ENCODE results near the gene PTP4A2. TPM values are rescaled to one million over a fixed set of nuclear protein-coding genes. Genes with fewer than 3 reads are reported as not detected.

Gene PTP4A2
- total RNA-seq, 2 donors from 2014 or later, result 133 to 196 TPM

DNA sequence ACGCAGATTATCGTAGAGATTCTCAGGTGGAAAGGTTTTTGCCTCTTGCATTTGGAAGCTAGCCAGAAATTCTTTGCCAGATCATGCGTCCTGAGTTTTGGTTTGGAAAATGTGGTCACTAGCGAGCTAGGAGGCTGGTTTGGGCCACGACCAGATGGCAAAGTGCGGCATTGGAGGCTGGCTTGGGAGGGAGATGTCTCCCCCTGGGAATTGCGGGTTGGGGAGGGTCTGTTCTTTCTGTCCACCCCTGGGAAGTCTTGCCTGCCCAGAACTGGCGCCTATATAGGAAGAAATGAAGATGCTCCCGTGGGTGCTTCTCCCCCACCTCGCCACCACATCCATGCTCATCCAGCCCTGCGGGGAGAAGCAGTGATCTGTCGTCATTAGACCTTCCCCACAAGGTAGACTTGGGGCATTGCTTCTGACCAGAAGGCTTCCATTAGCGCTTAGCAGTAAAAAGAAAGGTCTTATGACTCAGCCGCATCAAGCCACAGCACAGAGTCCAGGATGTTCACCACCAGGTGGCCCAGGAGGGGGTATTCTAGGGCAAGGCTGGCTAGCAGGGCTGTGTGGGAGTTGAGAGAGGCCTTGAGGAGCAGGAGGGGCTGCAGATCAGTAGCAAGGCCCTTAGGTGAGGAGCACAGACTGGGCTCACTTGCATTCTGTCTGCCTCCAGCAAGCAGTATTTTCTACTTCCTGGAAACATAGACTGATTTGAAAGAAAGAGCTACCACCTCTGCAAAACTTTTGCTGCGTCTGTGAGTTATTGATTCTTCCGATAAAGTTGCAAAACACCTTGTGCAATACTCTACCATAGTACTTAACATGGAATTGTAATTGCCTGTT, 1.5 kb upstream of the PTP4A2 start:
- H3K9me3 ChIP-seq, result no peaks in the 10 kb centered on the region
- H3K27ac ChIP-seq, result no peak overlapping the region
- H3K4me1 ChIP-seq (replicated peaks), result peaks cover 4% of the 10 kb centered on the region
- TF ChIP-seq CTCF (IDR thresholded peaks at IDR 0.05) (peak in 1 of 4 experiments; percentile 53), POLR2A (IDR thresholded peaks at IDR 0.05) (no peak)
- intact Hi-C loops (cut with DNase I), result loop anchor here (5.0 kb wide), 1 partner anchor 73 kb away; the partner anchor contains the start of gene KHDRBS1
- H3K27me3 ChIP-seq (replicated peaks; ENCODE audit: insufficient read depth), result no peaks in the 10 kb centered on the region
- no peak overlapping the region for H3K4me3 ChIP-seq
- no peaks in the 10 kb centered on the region for H3K36me3 ChIP-seq
- no peak for DNase-seq (ENCODE audit: low spot score)
- WGBS, result 71% methylated on average over 16 of the region's 16 CpGs

GRCh38 chr1:31937300-31938183, 626 bp downstream of the PTP4A2 start:
- no peaks in the 10 kb centered on the region for H3K27me3 ChIP-seq (replicated peaks; ENCODE audit: insufficient read depth)
- H3K27ac ChIP-seq, result peak overlapping the region; percentile 91
- TF ChIP-seq CTCF (IDR thresholded peaks at IDR 0.05) (no peak), POLR2A (IDR thresholded peaks at IDR 0.05) (peak; percentile 35)
- peak overlapping the region; percentile 68 to 76 for H3K4me3 ChIP-seq
- 2% methylated on average over 70 of the region's 78 CpGs for WGBS
- H3K4me1 ChIP-seq (replicated peaks), result peaks cover 6% of the 10 kb centered on the region
- H3K9me3 ChIP-seq, result no peaks in the 10 kb centered on the region
- H3K36me3 ChIP-seq, result no peaks in the 10 kb centered on the region
- intact Hi-C loops (cut with DNase I), result no loop called here
- DNase-seq (ENCODE audit: low spot score), result peak; percentile 70

- H3K36me3 ChIP-seq, result no peaks in the 10 kb centered on the region
- no peaks in the 10 kb centered on the region for H3K9me3 ChIP-seq
- no peaks in the 10 kb centered on the region for H3K27me3 ChIP-seq (replicated peaks; ENCODE audit: insufficient read depth)
- no peak for TF ChIP-seq POLR2A (IDR thresholded peaks at IDR 0.05)
- TF ChIP-seq CTCF (IDR thresholded peaks at IDR 0.05), result no peak
- TF ChIP-seq POLR2AphosphoS5 (IDR thresholded peaks at IDR 0.05), result no peak
- intact Hi-C loops (cut with DNase I), result no loop called here
- peak overlapping the region; percentile 68 to 76 for H3K4me3 ChIP-seq
- H3K4me1 ChIP-seq (replicated peaks), result peaks cover 6% of the 10 kb centered on the region
- DNase-seq (ENCODE audit: low spot score), result no peak
- 0% methylated on average over 2 of the region's 2 CpGs for WGBS
- peak overlapping the region; percentile 91 for H3K27ac ChIP-seq
Measured at GRCh38 chr1:31936981-31937299, 1.2 kb downstream of the PTP4A2 start.

GRCh38 chr1:31936278-31936980, 1.7 kb downstream of the PTP4A2 start:
- TF ChIP-seq POLR2A (IDR thresholded peaks at IDR 0.05) (no peak), POLR2AphosphoS5 (IDR thresholded peaks at IDR 0.05) (no peak), CTCF (IDR thresholded peaks at IDR 0.05) (no peak)
- H3K36me3 ChIP-seq, result no peaks in the 10 kb centered on the region
- no peaks in the 10 kb centered on the region for H3K9me3 ChIP-seq
- peak overlapping the region; percentile 68 to 76 for H3K4me3 ChIP-seq
- no peak for DNase-seq (ENCODE audit: low spot score)
- H3K27ac ChIP-seq, result peak overlapping the region; percentile 91
- H3K4me1 ChIP-seq (replicated peaks), result peaks cover 6% of the 10 kb centered on the region
- intact Hi-C loops (cut with DNase I), result no loop called here
- 73% methylated on average over 8 of the region's 8 CpGs for WGBS
- no peaks in the 10 kb centered on the region for H3K27me3 ChIP-seq (replicated peaks; ENCODE audit: insufficient read depth)
